ENCODE results near the gene CPM.

The CPM gene

GRCh38 chr12:68904351-68904962 is 28.5 kb downstream of the CPM start:
- no peak for DNase-seq (ENCODE audit: low read depth in 2 of 2)

GRCh38 chr12:68903511-68903910 is 29.5 kb downstream of the CPM start:
- no peak for DNase-seq (ENCODE audit: low read depth in 2 of 2)

- DNase-seq (ENCODE audit: low read depth in 2 of 2) = no peak
Observed at GRCh38 chr12:68901551-68901950, 31.4 kb downstream of the CPM start.

GRCh38 chr12:68901145-68901544 is 31.8 kb downstream of the CPM start:
- no peak for DNase-seq (ENCODE audit: low read depth in 2 of 2)

- no peak for DNase-seq (ENCODE audit: low read depth in 2 of 2)
Observed at GRCh38 chr12:68900241-68900640, 32.7 kb downstream of the CPM start.

GRCh38 chr12:68899251-68899771 is 33.7 kb downstream of the CPM start:
- DNase-seq (ENCODE audit: low read depth in 2 of 2) = no peak

- DNase-seq (ENCODE audit: low read depth in 2 of 2) = no peak
Observed at GRCh38 chr12:68896881-68897540, 36.0 kb downstream of the CPM start.

- DNase-seq (ENCODE audit: low read depth in 2 of 2) = no peak
Observed at GRCh38 chr12:68894276-68894855, 38.6 kb downstream of the CPM start.

- DNase-seq (ENCODE audit: low read depth in 2 of 2) = no peak
Observed at GRCh38 chr12:68893741-68894140, 39.2 kb downstream of the CPM start.

- no peak for DNase-seq (ENCODE audit: low read depth in 2 of 2)
Observed at GRCh38 chr12:68893201-68893600, 39.8 kb downstream of the CPM start.

GRCh38 chr12:68891141-68891540 is 41.8 kb downstream of the CPM start:
- no peak for DNase-seq (ENCODE audit: low read depth in 2 of 2)

- no peak for DNase-seq (ENCODE audit: low read depth in 2 of 2)
Observed at GRCh38 chr12:68890701-68891113, 42.3 kb downstream of the CPM start.

- DNase-seq (ENCODE audit: low read depth in 2 of 2) = no peak
Observed at GRCh38 chr12:68888243-68888642, 44.7 kb downstream of the CPM start.

- no peak for DNase-seq (ENCODE audit: low read depth in 2 of 2)
Observed at GRCh38 chr12:68887641-68888040, 45.3 kb downstream of the CPM start.

- DNase-seq (ENCODE audit: low read depth in 2 of 2) = no peak
Observed at GRCh38 chr12:68886636-68887572, 46.1 kb downstream of the CPM start.

GRCh38 chr12:68885381-68885780 is 47.6 kb downstream of the CPM start:
- DNase-seq (ENCODE audit: low read depth in 2 of 2) = no peak

- DNase-seq (ENCODE audit: low read depth in 2 of 2) = no peak
Observed at GRCh38 chr12:68884251-68884650, 48.7 kb downstream of the CPM start.

GRCh38 chr12:68883151-68883550 is 49.8 kb downstream of the CPM start:
- DNase-seq (ENCODE audit: low read depth in 2 of 2) = no peak

GRCh38 chr12:68882251-68882964 is 50.6 kb downstream of the CPM start:
- no peak for DNase-seq (ENCODE audit: low read depth in 2 of 2)

GRCh38 chr12:68880660-68881325 is 52.2 kb downstream of the CPM start:
- no peak for DNase-seq (ENCODE audit: low read depth in 2 of 2)

- DNase-seq (ENCODE audit: low read depth in 2 of 2) = no peak
Observed at GRCh38 chr12:68878846-68879245, 54.1 kb downstream of the CPM start.

Measured in activated CD4-positive, alpha-beta T cell treated with anti-CD3 and anti-CD28 coated beads for 24 hours (primary cell).